ENCODE data around the gene AGFG1.
"Not testable (repeated sequence)": the region's sequence is repeated elsewhere in the genome, so short reads cannot be mapped to it uniquely, and the experiment has no call there.

AGFG1 gene

GRCh38 chr2:227499627-227500300, 27.8 kb downstream of the AGFG1 start:
- DNase-seq, result no peak

DNA sequence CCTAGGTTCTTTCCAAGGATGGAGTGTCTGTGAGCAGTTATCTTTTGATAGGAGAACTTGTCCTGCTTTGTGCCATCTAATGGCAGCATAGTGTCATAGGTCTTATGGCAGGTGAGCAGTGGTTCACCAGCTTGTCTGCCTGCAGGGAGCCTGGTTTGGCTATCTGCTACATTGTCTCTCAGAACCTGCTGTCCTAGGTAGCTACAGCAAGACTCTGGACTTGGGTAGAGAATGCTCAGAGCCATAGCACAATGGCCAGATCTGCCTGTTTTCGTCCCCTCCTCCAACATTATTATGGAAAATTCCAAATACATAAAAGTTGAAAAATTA, 28.3 kb downstream of the AGFG1 start:
- no peak for DNase-seq

GRCh38 chr2:227503433-227504406, 31.8 kb downstream of the AGFG1 start:
- peak; percentile 50 for DNase-seq

DNA sequence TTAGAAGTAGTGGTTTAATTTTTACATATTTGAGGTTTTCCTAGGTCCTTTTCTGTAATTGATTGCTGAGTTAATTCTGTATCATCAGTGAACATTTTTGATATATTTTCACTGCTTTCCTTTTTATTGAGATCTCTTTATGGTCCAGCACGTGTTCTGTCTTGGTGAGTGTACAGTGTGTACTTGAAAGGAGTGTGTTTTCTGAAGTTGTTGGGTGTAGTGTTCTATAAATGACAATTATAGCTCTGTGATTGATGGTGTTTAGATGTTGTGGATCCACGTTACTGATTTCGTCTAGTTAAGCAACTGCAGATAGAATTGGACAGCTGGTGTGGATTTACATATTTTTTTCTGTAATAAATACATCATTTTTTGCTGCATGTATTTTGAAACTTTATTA, 32.7 kb downstream of the AGFG1 start:
- no peak for DNase-seq

DNA sequence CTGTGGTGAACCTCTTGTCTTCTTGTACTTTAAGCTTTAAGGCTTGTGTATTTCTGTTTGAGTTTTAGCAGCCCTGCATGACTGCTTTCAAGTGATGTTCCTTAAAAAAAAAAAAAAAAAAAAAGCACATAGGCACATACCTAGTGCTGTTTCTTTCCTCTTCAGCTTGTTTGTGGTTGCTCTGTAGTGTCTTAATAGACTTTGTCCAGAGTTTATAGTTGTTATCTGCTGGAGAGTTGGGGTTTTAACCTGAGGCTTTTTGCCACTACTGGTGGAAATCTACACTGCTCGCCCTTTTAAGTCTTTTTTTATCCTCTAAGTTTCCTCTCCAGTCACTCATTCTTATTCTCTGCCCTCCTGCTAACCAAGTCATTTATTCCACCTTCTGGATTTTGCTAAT, 34.5 kb downstream of the AGFG1 start:
- no peak for DNase-seq

GRCh38 chr2:227507963-227508362, 36.0 kb downstream of the AGFG1 start:
- DNase-seq, result no peak

- DNase-seq, result no peak
Observed at GRCh38 chr2:227509076-227509475, 37.1 kb downstream of the AGFG1 start.

GRCh38 chr2:227509824-227510619, 38.1 kb downstream of the AGFG1 start:
- peak; percentile 13 for DNase-seq

DNA sequence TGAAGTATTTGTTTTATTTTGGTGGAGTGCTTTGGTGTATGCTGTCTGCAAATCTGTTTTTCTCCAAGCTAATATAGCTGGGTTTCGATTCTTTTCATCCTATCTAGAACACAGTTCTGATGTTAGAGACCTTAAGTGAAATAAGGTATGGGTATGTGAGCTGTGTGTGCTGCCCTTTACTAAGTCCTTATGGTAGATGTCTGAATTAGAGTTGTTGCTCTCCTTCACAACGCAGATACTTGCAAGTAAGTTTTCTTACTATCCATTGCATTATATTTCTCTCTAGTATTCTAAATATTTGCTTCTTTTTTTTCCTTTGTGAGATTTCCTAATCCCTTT, 38.6 kb downstream of the AGFG1 start:
- no peak for DNase-seq

DNA sequence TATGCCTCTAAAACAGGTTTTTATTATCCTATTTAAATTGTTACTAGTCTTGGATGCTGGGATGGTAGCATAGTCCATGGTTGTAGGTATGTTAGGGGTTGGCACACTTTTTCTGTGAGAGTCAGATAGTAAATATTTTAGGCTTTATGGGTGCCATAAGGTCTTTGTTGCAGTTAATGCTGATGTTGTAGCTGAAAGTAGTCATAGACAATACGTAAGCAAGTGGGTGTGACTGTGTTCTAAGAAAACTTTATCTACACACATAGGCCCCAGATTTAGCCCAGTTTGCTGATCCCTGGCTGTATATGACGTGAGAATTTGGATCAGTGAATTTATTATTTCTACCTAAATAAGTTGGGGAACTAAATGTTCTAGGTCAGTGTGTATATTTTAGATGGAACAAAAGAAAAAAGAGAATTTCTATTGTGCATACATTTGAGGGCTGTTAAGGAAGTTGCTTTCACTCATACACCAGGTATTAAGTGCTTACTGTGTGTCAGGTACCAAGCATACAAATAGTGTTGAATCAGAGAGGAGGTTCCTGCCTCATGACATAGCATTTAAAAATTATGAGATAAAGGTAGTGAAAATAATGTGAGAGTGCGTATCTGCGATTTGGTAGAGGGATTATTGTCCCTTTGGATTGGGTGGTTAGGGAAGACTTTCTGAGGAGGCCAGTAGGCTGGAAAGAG, 39.4 kb downstream of the AGFG1 start:
- DNase-seq, result no peak

DNA sequence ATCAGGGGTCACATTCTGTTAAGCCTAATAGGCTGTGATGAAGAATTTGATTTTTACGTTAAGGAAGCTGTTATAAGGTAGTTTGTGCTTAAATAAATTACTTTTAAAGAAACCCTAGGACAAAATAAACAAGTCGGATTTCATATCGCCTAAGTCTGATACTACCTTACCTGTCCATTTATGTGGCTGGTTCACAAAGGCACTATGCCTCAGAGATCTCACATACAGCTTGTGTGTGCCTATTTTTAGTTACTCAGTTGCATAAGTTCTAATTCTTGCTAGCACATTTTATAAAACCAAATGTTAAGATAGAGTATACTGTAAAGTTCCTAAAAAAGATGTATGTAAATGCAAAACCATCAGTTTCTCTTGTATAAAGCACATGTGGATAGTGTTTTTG, 40.0 kb downstream of the AGFG1 start:
- no peak for DNase-seq

DNA sequence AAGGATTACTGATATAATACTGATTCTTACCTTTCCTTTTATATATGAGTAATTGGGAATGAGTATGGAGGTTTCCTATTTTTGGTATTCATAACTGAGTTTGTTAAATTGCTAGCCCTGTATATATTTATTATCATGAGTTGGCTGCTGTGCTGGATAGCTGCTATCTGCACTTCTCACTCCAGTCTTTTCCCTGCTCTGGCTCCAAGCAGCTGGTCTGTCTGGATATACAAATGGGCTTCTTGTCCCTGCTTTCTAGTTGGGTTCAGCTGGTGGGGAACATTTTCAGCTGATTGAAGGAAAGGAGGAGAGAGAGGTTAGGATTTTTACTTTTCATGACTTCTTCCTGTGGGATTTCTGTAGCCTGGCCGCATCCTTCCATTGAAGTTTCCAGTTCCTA, 41.2 kb downstream of the AGFG1 start:
- no peak for DNase-seq

GRCh38 chr2:227515742-227516141, 43.8 kb downstream of the AGFG1 start:
- DNase-seq, result no peak

DNA sequence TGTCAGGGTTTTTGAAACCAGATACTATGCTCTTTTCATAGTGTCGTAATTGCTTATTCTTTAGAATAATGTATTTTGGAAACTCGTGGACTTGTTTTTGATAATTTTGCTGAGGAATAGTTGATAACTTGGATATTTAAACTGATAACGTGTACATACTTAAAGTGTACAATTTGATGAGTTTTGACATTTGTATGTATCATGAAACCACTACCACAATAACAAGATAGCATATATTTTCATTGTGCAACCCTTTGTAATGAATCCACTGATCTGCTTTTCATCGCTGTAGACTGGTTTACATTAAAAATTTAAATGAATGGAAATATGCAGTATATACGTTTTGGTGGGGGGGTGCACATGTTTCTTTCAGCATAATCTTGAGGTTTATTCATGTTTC, 45.8 kb downstream of the AGFG1 start:
- no peak for DNase-seq

DNA sequence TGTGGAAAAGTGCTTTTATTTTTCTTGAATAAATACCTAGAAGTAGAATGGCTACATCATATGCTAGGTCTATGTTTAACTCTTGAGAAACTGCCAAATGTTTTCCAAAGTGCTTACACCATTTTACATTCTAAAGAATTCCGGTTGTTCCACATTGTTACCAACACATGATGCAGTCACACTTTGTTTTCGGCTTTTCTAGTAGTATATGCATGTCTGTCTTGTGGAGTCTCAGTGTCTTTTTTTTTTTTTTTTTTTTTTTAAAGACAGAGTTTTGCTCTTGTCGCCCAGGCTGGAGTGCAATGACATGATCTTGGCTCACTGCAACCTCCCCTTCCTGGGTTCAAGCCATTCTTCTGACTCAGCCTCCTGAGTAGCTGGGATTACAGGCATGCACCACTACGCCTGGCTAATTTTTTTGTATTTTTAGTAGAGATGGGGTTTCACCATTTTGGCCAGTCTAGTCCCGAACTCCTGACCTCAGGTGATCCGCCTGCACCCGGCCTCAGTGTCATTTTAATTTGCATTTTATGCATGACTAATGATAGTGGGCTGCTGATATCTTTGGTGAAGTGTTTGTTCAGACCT, 46.4 kb downstream of the AGFG1 start:
- DNase-seq, result peak; percentile 42

DNA sequence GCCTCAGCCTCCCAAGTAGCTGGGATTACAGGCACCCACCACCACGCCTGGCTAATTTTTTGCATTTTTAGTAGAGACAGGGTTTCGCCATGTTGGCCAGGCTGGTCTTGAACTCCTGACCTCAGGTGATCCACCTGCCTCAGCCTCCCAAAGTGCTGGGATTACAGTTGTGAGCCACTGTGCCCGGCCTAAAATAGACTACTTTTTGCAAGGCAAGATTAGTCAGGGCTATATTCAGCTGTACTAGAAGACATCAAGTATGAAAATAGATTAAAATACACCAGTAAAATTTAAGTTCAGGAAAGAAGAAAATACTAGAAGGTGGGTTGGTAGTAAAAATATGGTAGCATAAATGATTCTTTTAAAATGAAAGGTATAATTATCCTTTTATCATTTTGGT, 49.2 kb downstream of the AGFG1 start:
- DNase-seq, result not testable (repeated sequence)

DNA sequence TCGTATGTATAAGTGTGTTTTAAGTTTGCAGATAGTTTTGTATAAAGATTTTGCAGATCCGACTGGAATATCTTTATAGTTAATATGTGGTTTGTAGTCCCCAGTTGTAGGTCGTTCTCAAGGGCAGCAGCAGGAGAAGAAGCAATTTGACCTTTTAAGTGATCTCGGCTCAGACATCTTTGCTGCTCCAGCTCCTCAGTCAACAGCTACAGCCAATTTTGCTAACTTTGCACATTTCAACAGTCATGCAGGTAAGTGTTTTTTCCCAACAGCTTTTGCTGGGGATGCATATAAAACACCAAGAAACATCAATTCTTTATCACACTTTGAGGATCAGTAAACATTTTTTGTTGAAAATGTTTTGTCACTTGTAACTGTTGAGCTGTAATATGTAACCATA, 52.7 kb downstream of the AGFG1 start:
- DNase-seq, result no peak

- DNase-seq, result no peak
Observed at GRCh38 chr2:227527351-227527750, 55.4 kb downstream of the AGFG1 start.

DNA sequence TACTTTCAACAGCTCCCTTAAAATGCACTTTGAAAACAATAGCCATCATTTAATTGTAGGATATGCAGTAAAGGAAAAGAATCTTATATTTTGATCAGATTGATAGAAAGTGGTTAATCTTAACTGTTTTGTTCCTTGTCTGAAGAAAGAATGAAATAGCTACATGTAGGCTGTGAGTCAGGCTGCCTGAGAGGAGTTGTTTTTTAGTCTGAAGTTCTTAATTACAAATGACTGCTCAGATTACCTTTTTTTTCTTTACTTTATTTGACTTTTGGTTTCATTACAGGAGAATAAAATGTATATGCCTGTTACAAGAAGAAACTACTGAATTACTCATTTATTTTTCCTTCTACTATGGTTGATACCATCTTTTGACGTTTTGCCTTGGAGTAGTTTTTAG, 56.8 kb downstream of the AGFG1 start:
- DNase-seq, result no peak

- no peak for DNase-seq
Observed at GRCh38 chr2:227529871-227530270, 57.9 kb downstream of the AGFG1 start.

- DNase-seq, result no peak
Observed at GRCh38 chr2:227534714-227535113, 62.8 kb downstream of the AGFG1 start.

- no peak for DNase-seq
Observed at GRCh38 chr2:227536445-227536844, 64.5 kb downstream of the AGFG1 start.
